GM19324 (cell line): ENCODE data around the gene UNC5A.

Source experiments
- ATAC-seq: cut with Tn5 transposase; IDR thresholded peaks from one replicate; pipeline ENCODE4 v1.9.1; 2021; ENCODE audit warnings: mild to moderate bottlenecking, moderate library complexity; ENCODE audit not compliant: unreplicated experiment, low FRiP score

Gene UNC5A

GRCh38 chr5:176837707-176838115 lies 27.4 kb downstream of the UNC5A start:
- ATAC-seq, result no peak

- ATAC-seq, result no peak
Observed at GRCh38 chr5:176843673-176844072, 33.3 kb downstream of the UNC5A start.

- ATAC-seq, result no peak
Observed at GRCh38 chr5:176844281-176844680, 33.9 kb downstream of the UNC5A start.

DNA sequence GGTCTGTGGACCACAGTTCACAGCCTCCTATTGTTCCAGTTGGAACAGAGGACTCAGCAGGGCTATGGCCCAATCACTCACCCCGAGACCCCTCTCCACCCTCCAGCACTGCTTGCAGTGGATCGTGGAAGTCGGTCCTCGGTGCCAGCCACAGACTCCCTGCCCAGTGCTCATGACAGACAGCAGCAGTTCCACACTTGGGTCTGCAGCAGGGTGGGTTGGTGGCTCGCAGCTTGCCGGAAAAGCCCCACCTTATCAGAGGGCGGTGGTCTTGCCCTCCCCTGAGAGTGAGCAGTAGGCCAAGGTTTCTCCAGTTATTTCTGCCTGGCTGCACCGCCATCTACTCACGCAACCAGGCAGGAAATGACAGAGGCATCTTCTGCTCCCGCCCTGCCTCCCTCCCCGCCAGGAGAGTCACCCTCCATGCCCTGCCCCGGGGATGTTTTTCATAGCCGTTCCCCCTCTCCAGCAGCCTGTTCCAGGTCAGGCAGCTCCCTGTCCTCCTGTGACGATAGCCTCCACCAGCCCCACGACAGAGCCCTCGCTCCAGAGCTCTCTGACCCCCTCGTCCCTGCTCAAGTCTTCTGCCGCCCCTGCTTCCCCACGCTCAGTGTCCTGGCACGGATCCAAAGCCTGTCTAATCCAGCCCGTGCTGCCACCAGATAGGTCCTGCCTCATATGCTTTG lies 34.5 kb downstream of the UNC5A start:
- ATAC-seq, result no peak

- no peak for ATAC-seq
Observed at GRCh38 chr5:176845392-176845713, 35.0 kb downstream of the UNC5A start.

DNA sequence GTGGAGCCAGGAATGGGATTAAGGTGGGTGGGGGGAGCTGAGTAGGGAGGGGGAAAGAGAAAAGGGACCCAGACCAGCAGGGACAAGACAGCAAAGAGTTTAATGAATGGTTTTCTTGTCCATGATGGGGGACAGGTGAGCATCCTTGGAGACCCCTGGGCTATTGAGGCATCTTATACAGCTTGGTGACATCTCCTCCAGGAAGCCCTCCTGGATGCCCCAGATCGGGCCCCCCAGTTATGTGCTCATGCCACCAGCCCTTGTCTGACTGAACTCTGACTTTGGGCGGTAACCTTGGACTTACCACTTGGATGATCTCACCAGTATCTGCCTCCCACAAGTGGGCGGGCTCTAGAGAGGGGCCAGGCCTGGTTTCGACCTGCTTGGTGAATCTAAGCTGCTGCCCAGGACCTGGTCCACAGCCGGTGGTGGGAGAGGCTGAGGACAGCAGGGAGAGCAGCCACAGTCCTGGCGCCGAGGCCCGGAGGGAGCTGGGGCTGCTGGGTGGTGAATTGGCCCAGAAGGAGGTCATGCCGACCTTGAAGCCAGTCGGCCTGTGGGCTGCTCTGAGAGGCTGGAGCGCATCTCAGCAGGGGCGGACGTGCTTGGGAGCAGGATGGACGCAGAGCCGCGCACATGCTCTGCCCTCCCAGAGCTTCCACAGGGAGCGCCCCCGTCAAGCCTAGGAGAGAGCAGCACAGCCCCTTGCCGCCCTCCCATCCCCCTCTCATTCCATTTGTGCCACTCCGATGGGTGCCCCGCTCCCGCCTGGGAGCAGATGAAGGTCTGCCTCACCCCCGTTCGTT lies 36.2 kb downstream of the UNC5A start:
- ATAC-seq, result no peak

DNA sequence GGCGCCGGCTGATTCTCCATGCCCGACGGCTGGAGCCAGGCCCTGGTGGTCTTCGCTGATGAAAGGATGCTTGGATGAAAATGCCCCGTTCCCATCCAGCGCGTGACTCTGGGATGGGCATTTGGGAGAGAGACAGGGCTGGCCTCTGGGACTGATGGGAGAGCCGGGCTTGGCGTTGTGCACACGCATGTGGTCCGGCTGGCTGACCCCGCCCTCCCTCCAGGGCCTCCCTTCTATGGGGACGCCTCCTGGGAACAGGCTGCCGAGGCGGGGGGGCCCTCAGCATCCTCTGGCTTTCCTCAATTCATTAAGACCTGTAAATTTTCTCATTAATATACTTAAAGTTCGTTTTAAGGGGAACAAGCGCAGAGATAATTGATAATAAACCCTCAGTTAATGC lies 36.8 kb downstream of the UNC5A start:
- no peak for ATAC-seq

DNA sequence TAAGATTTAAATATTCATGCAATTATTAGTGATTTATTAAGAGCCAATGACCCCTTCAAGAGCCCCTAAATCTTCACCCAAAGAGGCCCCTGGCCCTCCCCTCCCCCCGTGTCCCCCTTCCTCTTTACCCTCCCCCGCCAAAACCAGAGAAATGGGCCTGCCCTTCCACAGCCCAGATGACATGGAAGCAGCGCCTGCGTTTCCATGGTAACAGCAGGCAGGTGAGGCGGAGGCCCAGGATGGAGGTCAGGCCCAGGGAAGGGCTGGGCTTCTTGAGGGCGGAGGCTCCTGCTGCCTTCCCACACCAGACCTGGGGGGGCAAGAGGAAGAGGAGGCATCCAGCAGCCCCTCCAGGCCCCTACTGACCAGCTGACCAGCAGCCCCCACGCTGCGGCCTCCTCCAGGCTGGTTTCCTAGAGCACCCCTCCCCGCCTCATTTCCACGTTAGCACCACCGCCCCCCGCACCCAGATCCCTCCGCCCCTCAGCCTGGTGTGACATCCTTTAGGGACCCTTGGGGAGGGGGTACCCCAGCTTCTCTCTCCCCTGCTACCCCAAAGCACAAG lies 37.4 kb downstream of the UNC5A start:
- ATAC-seq, result no peak

DNA sequence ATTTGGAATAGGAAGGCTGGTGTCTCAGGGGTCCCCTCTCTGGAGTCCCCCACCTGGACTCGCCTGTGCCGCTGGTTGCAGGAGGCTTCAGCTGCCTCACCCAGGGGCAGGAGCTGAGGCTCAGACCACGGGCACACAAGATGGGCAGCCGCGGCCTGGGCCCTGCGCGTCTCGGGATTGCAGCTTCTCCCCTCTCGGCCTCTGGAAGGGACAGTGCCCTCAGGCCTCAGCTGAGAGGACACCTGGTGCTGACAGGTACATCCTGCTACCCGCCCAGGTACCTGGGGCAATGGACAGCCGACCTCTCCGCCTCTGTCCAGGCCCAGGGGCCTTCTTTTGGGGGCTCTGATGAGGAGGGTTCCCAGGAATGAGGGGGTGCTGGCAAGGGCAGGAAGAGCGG lies 38.3 kb downstream of the UNC5A start:
- no peak for ATAC-seq

- no peak for ATAC-seq
Observed at GRCh38 chr5:176849611-176850227, 39.4 kb downstream of the UNC5A start.

- ATAC-seq, result no peak
Observed at GRCh38 chr5:176850371-176851245, 40.2 kb downstream of the UNC5A start.

DNA sequence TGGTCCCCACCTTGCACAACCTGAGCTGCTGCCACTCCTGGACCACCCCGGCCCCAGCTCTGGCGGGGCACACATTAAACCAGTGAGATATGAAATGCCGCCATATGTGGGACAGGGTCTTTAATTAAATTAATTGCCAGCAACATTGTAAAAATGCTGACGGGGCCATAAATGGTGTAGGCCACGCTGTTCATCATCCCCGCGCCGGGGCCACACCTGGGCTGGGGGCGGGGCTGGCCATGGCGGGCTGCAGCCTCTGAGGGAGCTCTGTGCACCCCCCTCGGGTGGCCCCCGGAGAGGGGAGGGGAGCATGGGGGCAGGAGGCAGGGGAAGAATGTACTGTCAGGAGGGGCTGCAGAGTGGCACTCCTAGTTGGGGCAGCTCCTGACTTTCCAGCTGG lies 41.0 kb downstream of the UNC5A start:
- no peak for ATAC-seq

- ATAC-seq, result no peak
Observed at GRCh38 chr5:176851871-176852658, 41.7 kb downstream of the UNC5A start.

DNA sequence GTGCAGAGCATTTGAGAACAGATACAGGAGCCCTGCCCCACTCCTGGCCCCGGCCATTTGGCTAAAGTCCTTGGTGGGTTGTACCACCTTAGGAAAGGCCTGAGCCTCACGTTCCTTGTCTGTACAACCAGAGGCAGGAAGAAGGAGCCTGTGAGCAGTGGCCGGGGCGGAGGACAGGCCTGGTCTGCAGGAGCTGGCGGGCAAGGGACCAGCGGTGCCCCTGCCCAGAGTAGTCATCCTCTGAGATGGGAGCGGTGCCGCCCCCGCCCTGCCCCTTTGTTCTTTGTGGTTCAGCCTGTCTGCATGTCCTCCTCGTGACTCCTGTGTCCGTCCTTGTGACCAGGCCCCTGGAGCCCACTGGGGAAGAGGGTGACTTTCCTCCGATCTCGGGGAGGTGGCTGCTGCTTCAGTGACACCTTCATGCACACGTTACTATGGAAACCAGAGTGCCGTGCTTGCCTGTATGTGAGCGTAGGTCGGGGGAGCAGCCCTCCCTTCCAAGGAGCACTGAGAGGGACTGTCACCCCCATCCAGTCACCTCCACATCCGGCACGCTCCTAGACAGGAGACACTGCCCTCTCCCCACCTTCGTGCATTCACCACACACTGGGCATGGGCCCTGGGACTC lies 42.9 kb downstream of the UNC5A start:
- ATAC-seq, result no peak

GRCh38 chr5:176854164-176854563 lies 43.8 kb downstream of the UNC5A start:
- ATAC-seq, result no peak

DNA sequence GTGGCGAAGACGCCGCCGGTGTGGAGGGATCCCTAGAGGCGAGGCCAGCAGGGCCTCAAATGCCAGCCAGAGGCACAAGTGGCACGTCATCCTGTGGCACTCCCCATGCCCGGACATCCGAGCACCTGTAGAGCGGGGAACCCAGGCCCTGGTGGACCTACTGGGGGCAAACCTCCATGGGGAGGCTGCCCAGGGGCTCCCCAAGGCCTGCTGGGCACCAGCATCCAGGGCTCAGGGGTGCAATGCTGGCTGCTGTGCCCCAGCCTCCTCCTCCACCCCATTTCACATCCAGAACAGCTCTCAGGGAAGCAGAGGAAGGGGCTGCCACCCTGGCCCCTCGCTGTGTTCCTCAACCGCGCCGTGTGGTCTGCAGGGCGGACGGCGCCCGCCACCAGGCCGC lies 45.2 kb downstream of the UNC5A start:
- ATAC-seq, result no peak

DNA sequence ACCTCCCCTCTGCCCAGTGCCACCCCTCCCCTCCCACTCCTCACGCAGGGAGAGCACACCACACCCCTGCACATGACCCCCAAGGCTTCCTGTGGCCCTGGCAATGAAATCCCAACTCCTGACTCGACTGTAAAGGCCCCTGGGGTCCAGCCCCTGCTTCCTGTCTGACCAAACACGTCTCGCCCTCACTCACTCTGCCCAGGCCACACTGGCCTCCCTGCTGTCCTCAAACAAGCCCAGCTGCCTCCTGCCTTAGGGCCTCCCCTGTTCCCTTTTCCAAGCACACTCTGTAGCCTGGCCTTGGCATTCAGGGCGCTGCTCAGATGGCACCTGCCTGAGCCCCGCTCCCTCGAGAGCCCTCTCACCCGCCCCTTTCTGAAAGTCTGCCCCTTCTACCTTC lies 46.4 kb downstream of the UNC5A start:
- ATAC-seq, result no peak

GRCh38 chr5:176857216-176857893 lies 47.0 kb downstream of the UNC5A start:
- ATAC-seq, result no peak

DNA sequence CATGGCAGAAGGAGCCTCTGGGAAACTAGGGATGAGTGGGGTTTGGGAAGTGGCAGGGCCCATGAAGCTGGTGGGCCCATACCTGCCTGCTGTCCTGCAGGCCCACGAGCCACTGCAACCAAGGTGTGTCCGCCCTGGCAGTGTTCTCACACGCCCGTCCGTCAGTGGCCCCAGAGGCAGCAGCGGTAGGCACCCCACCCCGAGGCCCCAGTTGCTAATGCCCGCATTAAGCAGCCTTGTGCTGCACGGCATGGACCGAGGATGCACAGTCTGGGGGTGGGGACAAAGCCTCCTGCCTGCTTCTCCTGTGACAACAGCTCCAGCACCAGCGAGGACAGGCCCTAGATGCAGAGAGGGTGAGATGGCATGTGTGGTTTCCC lies 47.5 kb downstream of the UNC5A start:
- ATAC-seq, result no peak
